Measurements from ENCODE around the gene KIF1B.

GRCh38 chr1:10319750-10320149, 109.4 kb downstream of the KIF1B start:
- TF ChIP-seq CTCF (IDR thresholded peaks at IDR 0.05) (no peak), ZFX (IDR thresholded peaks at IDR 0.05; ENCODE audit: borderline replicate concordance) (no peak)

All from 22Rv1 (cell line).